ENCODE measurements around the gene SEPTIN1.
"Not testable (repeated sequence)": the region's sequence is repeated elsewhere in the genome, so short reads cannot be mapped to it uniquely, and the experiment has no call there.

- peak; percentile 9 for TF ChIP-seq POLR2A (IDR thresholded peaks at IDR 0.05; ENCODE audit: low read length)
- not testable (repeated sequence) for TF ChIP-seq GATA1 (IDR thresholded peaks at IDR 0.05; ENCODE audit: low read depth, low read length)
These were observed 47.8 kb downstream of the SEPTIN1 start for GRCh38 chr16:30334473-30334989.

Data from erythroblast (primary cell).